GM12865 (cell line): ENCODE data around the gene FNDC10.

ENCODE experiments used
- DNase-seq: peaks from one replicate; pipeline ENCODE4 v3.0.0; 2010; ENCODE audit warnings: low read depth
- H3K4me3 ChIP-seq: 2 replicates; pipeline ENCODE4 v1.5.1; 2011; ENCODE audit warnings: mild to moderate bottlenecking, low read depth, low read length, control low read depth
- CTCF ChIP-seq: IDR thresholded peaks from 2 replicates; pipeline ENCODE4 v1.5.1; 2011; ENCODE audit warnings: low read length, control low read depth, low read depth, inconsistent platforms; ENCODE audit not compliant: insufficient read depth; ENCODE audit errors: missing control alignments

The FNDC10 gene

GRCh38 chr1:1554926-1555915 is 44.7 kb downstream of the FNDC10 start:
- TF ChIP-seq CTCF: no peak
- DNase-seq: no peak
- no peak overlapping the region for H3K4me3 ChIP-seq

GRCh38 chr1:1554550-1554925 is 45.4 kb downstream of the FNDC10 start:
- no peak overlapping the region for H3K4me3 ChIP-seq
- DNase-seq: no peak
- TF ChIP-seq CTCF: no peak

- no peak for TF ChIP-seq CTCF
- no peak overlapping the region for H3K4me3 ChIP-seq
- no peak for DNase-seq
Observed at GRCh38 chr1:1553821-1554494, 46.0 kb downstream of the FNDC10 start.

GRCh38 chr1:1552263-1552639 is 47.7 kb downstream of the FNDC10 start:
- no peak overlapping the region for H3K4me3 ChIP-seq
- TF ChIP-seq CTCF: no peak
- no peak for DNase-seq

GRCh38 chr1:1551524-1552262 is 48.2 kb downstream of the FNDC10 start:
- no peak for DNase-seq
- no peak for TF ChIP-seq CTCF
- no peak overlapping the region for H3K4me3 ChIP-seq

GRCh38 chr1:1550591-1551432 is 49.1 kb downstream of the FNDC10 start:
- H3K4me3 ChIP-seq: no peak overlapping the region
- no peak for DNase-seq
- TF ChIP-seq CTCF: no peak
